ENCODE results near the gene NKAIN2.
"Not testable (repeated sequence)": the region's sequence is repeated elsewhere in the genome, so short reads cannot be mapped to it uniquely, and the experiment has no call there.

The NKAIN2 gene

DNA sequence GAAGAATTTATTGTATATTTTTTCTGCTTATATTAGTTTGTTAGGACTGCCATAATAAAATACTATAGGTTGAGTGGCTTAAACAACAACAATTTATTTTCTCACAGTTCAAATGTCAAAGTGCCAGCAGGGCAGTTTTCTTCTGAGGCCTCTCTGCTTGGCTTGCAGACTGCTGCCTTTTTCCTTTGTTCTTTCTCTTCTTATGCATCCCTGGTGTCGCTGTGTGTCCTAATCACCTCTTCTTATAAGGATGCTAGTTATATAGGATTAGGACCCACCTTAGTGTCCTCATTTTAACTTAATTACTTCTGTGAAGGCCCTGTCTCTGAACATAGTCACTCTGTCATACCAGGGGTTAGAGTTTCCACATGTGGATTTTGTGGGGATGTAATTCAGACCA lies 354.4 kb downstream of the NKAIN2 start:
- TF ChIP-seq, protein P1, sequence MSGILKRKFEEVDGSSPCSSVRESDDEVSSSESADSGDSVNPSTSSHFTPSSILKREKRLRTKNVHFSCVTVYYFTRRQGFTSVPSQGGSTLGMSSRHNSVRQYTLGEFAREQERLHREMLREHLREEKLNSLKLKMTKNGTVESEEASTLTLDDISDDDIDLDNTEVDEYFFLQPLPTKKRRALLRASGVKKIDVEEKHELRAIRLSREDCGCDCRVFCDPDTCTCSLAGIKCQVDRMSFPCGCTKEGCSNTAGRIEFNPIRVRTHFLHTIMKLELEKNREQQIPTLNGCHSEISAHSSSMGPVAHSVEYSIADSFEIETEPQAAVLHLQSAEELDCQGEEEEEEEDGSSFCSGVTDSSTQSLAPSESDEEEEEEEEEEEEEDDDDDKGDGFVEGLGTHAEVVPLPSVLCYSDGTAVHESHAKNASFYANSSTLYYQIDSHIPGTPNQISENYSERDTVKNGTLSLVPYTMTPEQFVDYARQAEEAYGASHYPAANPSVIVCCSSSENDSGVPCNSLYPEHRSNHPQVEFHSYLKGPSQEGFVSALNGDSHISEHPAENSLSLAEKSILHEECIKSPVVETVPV (CRISPR knock-in tag; IDR thresholded peaks at IDR 0.05), result no peak
- TF ChIP-seq ZNF565 (CRISPR knock-in tag; conservative IDR thresholded peaks at IDR 0.05; ENCODE audit: low read depth), result no peak
- no peak for TF ChIP-seq RARB (CRISPR knock-in tag; IDR thresholded peaks at IDR 0.05)
- no peak for TF ChIP-seq TOX (CRISPR knock-in tag; IDR thresholded peaks at IDR 0.05; ENCODE audit: borderline replicate concordance)
- no peak for TF ChIP-seq BACH2 (CRISPR knock-in tag; IDR thresholded peaks at IDR 0.05; ENCODE audit: borderline replicate concordance)
- TF ChIP-seq GLIS3 (CRISPR knock-in tag; IDR thresholded peaks at IDR 0.05), result no peak
- no peak for TF ChIP-seq PPARA (CRISPR knock-in tag; IDR thresholded peaks at IDR 0.05; ENCODE audit: borderline replicate concordance)
- TF ChIP-seq ARNTL (CRISPR knock-in tag; IDR thresholded peaks at IDR 0.05; ENCODE audit: borderline replicate concordance, low read depth), result no peak
- no peak for TF ChIP-seq TCF4 (CRISPR knock-in tag; IDR thresholded peaks at IDR 0.05; ENCODE audit: borderline replicate concordance)
- TF ChIP-seq ZNF8 (CRISPR knock-in tag; IDR thresholded peaks at IDR 0.05), result no peak
- ATAC-seq, result no peak

DNA sequence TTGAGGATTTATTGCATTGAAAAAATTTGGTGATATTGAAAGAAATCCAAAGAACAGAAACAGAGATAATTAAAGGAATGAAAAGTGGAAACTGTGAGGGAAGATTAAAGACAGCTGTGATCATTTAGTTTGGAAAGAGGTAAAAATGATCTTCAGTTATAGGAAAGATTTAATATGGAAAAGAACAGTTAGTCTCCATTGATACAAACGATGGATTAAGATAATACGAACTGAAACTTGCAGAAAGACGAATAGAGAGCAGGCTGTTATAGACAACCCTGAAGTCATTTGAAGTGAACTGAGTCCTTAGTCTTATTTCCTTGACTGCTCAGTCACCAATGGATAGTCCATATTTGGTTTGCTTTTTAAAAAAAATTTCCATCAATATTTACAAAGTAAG lies 360.0 kb downstream of the NKAIN2 start:
- no peak for TF ChIP-seq RARB (CRISPR knock-in tag; IDR thresholded peaks at IDR 0.05)
- no peak for TF ChIP-seq ESRRG (CRISPR knock-in tag; IDR thresholded peaks at IDR 0.05)
- TF ChIP-seq SNAI2 (CRISPR knock-in tag; IDR thresholded peaks at IDR 0.05), result no peak
- TF ChIP-seq PPARA (CRISPR knock-in tag; IDR thresholded peaks at IDR 0.05; ENCODE audit: borderline replicate concordance), result no peak
- TF ChIP-seq ZFP3 (CRISPR knock-in tag; IDR thresholded peaks at IDR 0.05), result no peak
- no peak for TF ChIP-seq ZNF8 (CRISPR knock-in tag; IDR thresholded peaks at IDR 0.05)
- TF ChIP-seq, protein P2, sequence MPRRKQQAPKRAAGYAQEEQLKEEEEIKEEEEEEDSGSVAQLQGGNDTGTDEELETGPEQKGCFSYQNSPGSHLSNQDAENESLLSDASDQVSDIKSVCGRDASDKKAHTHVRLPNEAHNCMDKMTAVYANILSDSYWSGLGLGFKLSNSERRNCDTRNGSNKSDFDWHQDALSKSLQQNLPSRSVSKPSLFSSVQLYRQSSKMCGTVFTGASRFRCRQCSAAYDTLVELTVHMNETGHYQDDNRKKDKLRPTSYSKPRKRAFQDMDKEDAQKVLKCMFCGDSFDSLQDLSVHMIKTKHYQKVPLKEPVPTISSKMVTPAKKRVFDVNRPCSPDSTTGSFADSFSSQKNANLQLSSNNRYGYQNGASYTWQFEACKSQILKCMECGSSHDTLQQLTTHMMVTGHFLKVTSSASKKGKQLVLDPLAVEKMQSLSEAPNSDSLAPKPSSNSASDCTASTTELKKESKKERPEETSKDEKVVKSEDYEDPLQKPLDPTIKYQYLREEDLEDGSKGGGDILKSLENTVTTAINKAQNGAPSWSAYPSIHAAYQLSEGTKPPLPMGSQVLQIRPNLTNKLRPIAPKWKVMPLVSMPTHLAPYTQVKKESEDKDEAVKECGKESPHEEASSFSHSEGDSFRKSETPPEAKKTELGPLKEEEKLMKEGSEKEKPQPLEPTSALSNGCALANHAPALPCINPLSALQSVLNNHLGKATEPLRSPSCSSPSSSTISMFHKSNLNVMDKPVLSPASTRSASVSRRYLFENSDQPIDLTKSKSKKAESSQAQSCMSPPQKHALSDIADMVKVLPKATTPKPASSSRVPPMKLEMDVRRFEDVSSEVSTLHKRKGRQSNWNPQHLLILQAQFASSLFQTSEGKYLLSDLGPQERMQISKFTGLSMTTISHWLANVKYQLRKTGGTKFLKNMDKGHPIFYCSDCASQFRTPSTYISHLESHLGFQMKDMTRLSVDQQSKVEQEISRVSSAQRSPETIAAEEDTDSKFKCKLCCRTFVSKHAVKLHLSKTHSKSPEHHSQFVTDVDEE (CRISPR knock-in tag; IDR thresholded peaks at IDR 0.05), result no peak
- TF ChIP-seq TCF4 (CRISPR knock-in tag; IDR thresholded peaks at IDR 0.05; ENCODE audit: borderline replicate concordance), result no peak
- TF ChIP-seq ZFP30 (CRISPR knock-in tag; IDR thresholded peaks at IDR 0.05), result no peak
- no peak for TF ChIP-seq OSR1 (CRISPR knock-in tag; IDR thresholded peaks at IDR 0.05)
- TF ChIP-seq ISL1 (CRISPR knock-in tag; IDR thresholded peaks at IDR 0.05), result no peak
- TF ChIP-seq TOX (CRISPR knock-in tag; IDR thresholded peaks at IDR 0.05; ENCODE audit: borderline replicate concordance), result no peak
- TF ChIP-seq BACH2 (CRISPR knock-in tag; IDR thresholded peaks at IDR 0.05; ENCODE audit: borderline replicate concordance), result no peak
- no peak for ATAC-seq

DNA sequence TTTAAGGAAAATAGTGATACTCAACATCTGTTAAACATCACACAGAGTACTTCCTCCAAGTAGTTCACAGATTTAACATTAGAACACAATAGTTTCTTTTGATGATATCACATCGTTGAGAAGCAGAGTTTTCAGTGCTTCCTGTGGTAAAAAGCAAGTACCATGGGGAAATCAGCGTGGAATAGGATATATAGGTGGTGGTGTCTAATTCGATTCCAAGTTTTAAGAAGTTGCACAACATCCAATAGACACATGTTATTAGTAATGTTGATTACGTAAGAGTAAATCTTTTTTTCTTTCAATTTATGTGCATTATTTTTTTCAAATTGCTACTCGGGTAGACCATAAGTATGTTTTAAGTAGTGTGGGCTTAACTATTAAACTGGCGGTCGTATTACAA lies 360.7 kb downstream of the NKAIN2 start:
- no peak for ATAC-seq
- TF ChIP-seq OSR1 (CRISPR knock-in tag; IDR thresholded peaks at IDR 0.05), result no peak
- no peak for TF ChIP-seq ZNF565 (CRISPR knock-in tag; conservative IDR thresholded peaks at IDR 0.05; ENCODE audit: low read depth)
- TF ChIP-seq ARNTL (CRISPR knock-in tag; IDR thresholded peaks at IDR 0.05; ENCODE audit: borderline replicate concordance, low read depth), result no peak
- no peak for TF ChIP-seq ZC3H10 (CRISPR knock-in tag; IDR thresholded peaks at IDR 0.05)
- TF ChIP-seq ZNF8 (CRISPR knock-in tag; IDR thresholded peaks at IDR 0.05), result no peak
- no peak for TF ChIP-seq SNAI2 (CRISPR knock-in tag; IDR thresholded peaks at IDR 0.05)
- TF ChIP-seq, protein P3, sequence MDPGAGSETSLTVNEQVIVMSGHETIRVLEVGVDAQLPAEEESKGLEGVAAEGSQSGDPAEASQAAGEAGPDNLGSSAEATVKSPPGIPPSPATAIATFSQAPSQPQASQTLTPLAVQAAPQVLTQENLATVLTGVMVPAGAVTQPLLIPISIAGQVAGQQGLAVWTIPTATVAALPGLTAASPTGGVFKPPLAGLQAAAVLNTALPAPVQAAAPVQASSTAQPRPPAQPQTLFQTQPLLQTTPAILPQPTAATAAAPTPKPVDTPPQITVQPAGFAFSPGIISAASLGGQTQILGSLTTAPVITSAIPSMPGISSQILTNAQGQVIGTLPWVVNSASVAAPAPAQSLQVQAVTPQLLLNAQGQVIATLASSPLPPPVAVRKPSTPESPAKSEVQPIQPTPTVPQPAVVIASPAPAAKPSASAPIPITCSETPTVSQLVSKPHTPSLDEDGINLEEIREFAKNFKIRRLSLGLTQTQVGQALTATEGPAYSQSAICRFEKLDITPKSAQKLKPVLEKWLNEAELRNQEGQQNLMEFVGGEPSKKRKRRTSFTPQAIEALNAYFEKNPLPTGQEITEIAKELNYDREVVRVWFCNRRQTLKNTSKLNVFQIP (CRISPR knock-in tag; IDR thresholded peaks at IDR 0.05; ENCODE audit: borderline replicate concordance, low read depth), result no peak
- no peak for TF ChIP-seq ISL1 (CRISPR knock-in tag; IDR thresholded peaks at IDR 0.05)
- TF ChIP-seq, protein P4, sequence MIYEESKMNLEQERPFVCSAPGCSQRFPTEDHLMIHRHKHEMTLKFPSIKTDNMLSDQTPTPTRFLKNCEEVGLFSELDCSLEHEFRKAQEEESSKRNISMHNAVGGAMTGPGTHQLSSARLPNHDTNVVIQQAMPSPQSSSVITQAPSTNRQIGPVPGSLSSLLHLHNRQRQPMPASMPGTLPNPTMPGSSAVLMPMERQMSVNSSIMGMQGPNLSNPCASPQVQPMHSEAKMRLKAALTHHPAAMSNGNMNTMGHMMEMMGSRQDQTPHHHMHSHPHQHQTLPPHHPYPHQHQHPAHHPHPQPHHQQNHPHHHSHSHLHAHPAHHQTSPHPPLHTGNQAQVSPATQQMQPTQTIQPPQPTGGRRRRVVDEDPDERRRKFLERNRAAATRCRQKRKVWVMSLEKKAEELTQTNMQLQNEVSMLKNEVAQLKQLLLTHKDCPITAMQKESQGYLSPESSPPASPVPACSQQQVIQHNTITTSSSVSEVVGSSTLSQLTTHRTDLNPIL (CRISPR knock-in tag; IDR thresholded peaks at IDR 0.05; ENCODE audit: low read depth), result no peak
- no peak for TF ChIP-seq RARB (CRISPR knock-in tag; IDR thresholded peaks at IDR 0.05)
- no peak for TF ChIP-seq TOX (CRISPR knock-in tag; IDR thresholded peaks at IDR 0.05; ENCODE audit: borderline replicate concordance)
- no peak for TF ChIP-seq TCF4 (CRISPR knock-in tag; IDR thresholded peaks at IDR 0.05; ENCODE audit: borderline replicate concordance)
- no peak for TF ChIP-seq GLIS3 (CRISPR knock-in tag; IDR thresholded peaks at IDR 0.05)
- TF ChIP-seq CSDC2 (CRISPR knock-in tag; IDR thresholded peaks at IDR 0.05), result no peak
- no peak for TF ChIP-seq BACH2 (CRISPR knock-in tag; IDR thresholded peaks at IDR 0.05; ENCODE audit: borderline replicate concordance)

DNA sequence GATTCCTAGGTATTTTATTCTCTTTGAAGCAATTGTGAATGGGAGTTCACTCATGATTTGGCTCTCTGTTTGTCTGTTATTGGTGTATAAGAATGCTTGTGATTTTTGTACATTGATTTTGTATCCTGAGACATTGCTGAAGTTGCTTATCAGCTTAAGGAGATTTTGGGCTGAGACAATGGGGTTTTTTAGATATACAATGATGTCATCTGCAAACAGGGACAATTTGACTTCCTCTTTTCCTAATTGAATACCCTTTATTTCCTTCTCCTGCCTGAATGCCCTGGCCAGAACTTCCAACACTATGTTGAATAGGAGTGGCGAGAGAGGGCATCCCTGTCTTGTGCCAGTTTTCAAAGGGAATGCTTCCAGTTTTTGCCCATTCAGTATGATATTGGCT lies 363.6 kb downstream of the NKAIN2 start:
- not testable (repeated sequence) for ATAC-seq
